SK-N-SH (cell line): Measurements from ENCODE around the gene SOX30. TPM values are rescaled to one million over a fixed set of nuclear protein-coding genes. Genes with fewer than 3 reads are reported as not detected.

ENCODE experiments used
- CTCF ChIA-PET: fragments of 300-600, 350-600 bp; formaldehyde crosslinking; extraction: SDS; loops from one replicate; lab custom pipeline; 2021; lab: Yijun Ruan, JAX
- POLR2A ChIA-PET: fragments of 350-600 bp; sonication (Branson Sonifier 250); formaldehyde crosslinking; extraction: SDS; loops from one replicate; lab custom pipeline; 2020; ENCODE audit warnings: antibody characterized with exemption, inconsistent platforms; lab: Yijun Ruan, JAX
- DNase-seq: peaks from one replicate; pipeline ENCODE4 v3.0.0; 2012
- H2AFZ ChIP-seq: fragments of 200-600 bp; sonication (generic); 2 replicates; pipeline ENCODE4 v1.8.1; 2016; ENCODE audit warnings: antibody characterized with exemption, mild to moderate bottlenecking, low read depth
- H3F3A ChIP-seq: fragments of 200-600 bp; sonication (generic); replicated peaks from 2 replicates; pipeline ENCODE3; 2016; ENCODE audit warnings: antibody characterized with exemption, mild to moderate bottlenecking; ENCODE audit not compliant: insufficient read depth
- H3K27ac ChIP-seq, 2 experiments: fragments of 200-500 bp in 1 of 2; fragments of 200-600 bp in 1 of 2; sonication (Bioruptor generic) in 1 of 2; sonication (generic), shearing (Covaris generic) in 1 of 2; 2 replicates each; pipeline versions ENCODE4 v1.5.1 to v1.6.1; 2014 to 2016; ENCODE audit warnings: low read depth in 2 of 2, inconsistent platforms in 1 of 2, low read length in 1 of 2, mild to moderate bottlenecking in 1 of 2, mixed read lengths in 1 of 2
- H3K27me3 ChIP-seq: fragments of 200-600 bp; sonication (generic), shearing (Covaris generic); 2 replicates; pipeline ENCODE4 v1.6.1; 2016; ENCODE audit warnings: mixed run types; ENCODE audit not compliant: insufficient read depth
- H3K36me3 ChIP-seq, 2 experiments: fragments of 200-500 bp in 1 of 2; fragments of 200-600 bp in 1 of 2; sonication (Bioruptor generic) in 1 of 2; sonication (generic) in 1 of 2; replicated peaks in 1 of 2; 2 replicates each; pipeline versions ENCODE3 to v1.5.1; 2014 to 2016; ENCODE audit warnings: low read length in 1 of 2, mild to moderate bottlenecking in 1 of 2; ENCODE audit not compliant: insufficient read depth in 2 of 2, control insufficient read depth in 1 of 2
- H3K4me1 ChIP-seq, 2 experiments: fragments of 200-500 bp in 1 of 2; fragments of 200-600 bp in 1 of 2; sonication (Bioruptor generic) in 1 of 2; sonication (generic), shearing (Covaris generic) in 1 of 2; 2 replicates each; pipeline versions ENCODE4 v1.5.1 to v1.6.1; 2014 to 2016; ENCODE audit warnings: low read depth in 1 of 2, low read length in 1 of 2, mixed run types in 1 of 2; ENCODE audit not compliant: insufficient read depth in 2 of 2, control insufficient read depth in 1 of 2
- H3K4me2 ChIP-seq: fragments of 200-600 bp; sonication (generic), shearing (Covaris generic); 2 replicates; pipeline ENCODE4 v1.6.1; 2017; ENCODE audit warnings: mixed run types
- H3K4me3 ChIP-seq, 2 experiments: fragments of 200-500 bp in 1 of 2; fragments of 200-600 bp in 1 of 2; sonication (Bioruptor generic) in 1 of 2; sonication (generic), shearing (Covaris generic) in 1 of 2; 2 replicates each; pipeline versions ENCODE4 v1.5.1 to v1.8.1; 2014 to 2016; ENCODE audit warnings: low read depth in 2 of 2, inconsistent platforms in 1 of 2, low read length in 1 of 2, mild to moderate bottlenecking in 1 of 2, mixed read lengths in 1 of 2, moderate library complexity in 1 of 2
- H3K79me2 ChIP-seq: fragments of 200-600 bp; sonication (generic); 2 replicates; pipeline ENCODE4 v1.8.1; 2017; ENCODE audit warnings: mild to moderate bottlenecking; ENCODE audit not compliant: insufficient read depth
- H3K9ac ChIP-seq: fragments of 200-600 bp; sonication (generic); 2 replicates; pipeline ENCODE4 v1.6.1; 2017; ENCODE audit warnings: mixed run types
- H3K9me2 ChIP-seq: fragments of 200-600 bp; sonication (generic); 2 replicates; pipeline ENCODE4 v1.6.1; 2017; ENCODE audit warnings: mixed run types
- H3K9me3 ChIP-seq: fragments of 200-600 bp; sonication (generic); 2 replicates; pipeline ENCODE4 v1.6.1; 2017; ENCODE audit warnings: mixed run types, mild to moderate bottlenecking, moderate library complexity
- H4K20me1 ChIP-seq: fragments of 200-600 bp; sonication (generic); 2 replicates; pipeline ENCODE4 v1.6.1; 2017; ENCODE audit warnings: mild to moderate bottlenecking, mixed run types; ENCODE audit not compliant: insufficient read depth
- IRF3 ChIP-seq: fragments of 150-350 bp; IDR thresholded peaks from 2 replicates; pipeline ENCODE4 v1.6.1; 2016; ENCODE audit warnings: mild to moderate bottlenecking, low read depth, low read length
- NRF1 ChIP-seq: IDR thresholded peaks from 2 replicates; pipeline ENCODE4 v1.6.1; 2012; ENCODE audit warnings: low read depth, mild to moderate bottlenecking, low read length
- POLR2AphosphoS5 ChIP-seq: IDR thresholded peaks from 2 replicates; pipeline ENCODE4 v1.6.1; 2012; ENCODE audit warnings: low read depth, low read length
- RCOR1 ChIP-seq: fragments of 150-350 bp; IDR thresholded peaks from 2 replicates; pipeline ENCODE4 v1.6.1; 2017; ENCODE audit warnings: antibody characterized with exemption, low read length
- RXRA ChIP-seq: IDR thresholded peaks from 2 replicates; pipeline ENCODE4 v1.4.0; 2012; ENCODE audit warnings: low read depth, mild to moderate bottlenecking, borderline replicate concordance
- SIN3A ChIP-seq: IDR thresholded peaks from 2 replicates; pipeline ENCODE4 v1.6.1; 2012; ENCODE audit warnings: low read depth, mild to moderate bottlenecking, low read length, moderate library complexity, borderline replicate concordance
- TAF1 ChIP-seq: IDR thresholded peaks from 2 replicates; pipeline ENCODE4 v1.6.1; 2012; ENCODE audit warnings: low read depth, mild to moderate bottlenecking, low read length, moderate library complexity, borderline replicate concordance
- TCF12 ChIP-seq: IDR thresholded peaks from 2 replicates; pipeline ENCODE4 v1.4.0; 2012
- TEAD4 ChIP-seq: IDR thresholded peaks from 2 replicates; pipeline ENCODE4 v1.4.0; 2012; ENCODE audit warnings: mild to moderate bottlenecking, borderline replicate concordance; ENCODE audit not compliant: insufficient read depth
- WGBS: methylation state at CpG from one replicate; pipeline ENCODE4 v1.1.6; 2017; ENCODE audit warnings: low lambda C conversion rate; 5-methylcytosine and 5-hydroxymethylcytosine counted together
- polyA plus RNA-seq, 3 experiments: library from polyadenylated mRNA; depleted of rRNA; stranded (reverse); fragments of >200 nt; gene quantifications; 2 replicates each; pipeline ENCODE4 v1.2.3, GENCODE V29; 2012
- TF ChIP-seq, protein P1 (sequence below): IDR thresholded peaks from 2 replicates; pipeline ENCODE4 v1.4.0; 2012; ENCODE audit warnings: low read depth, borderline replicate concordance

Gene SOX30
- polyA plus RNA-seq, 1 of the 3 experiments (the other 2 are of a cell fraction) = 0.13 TPM

DNA sequence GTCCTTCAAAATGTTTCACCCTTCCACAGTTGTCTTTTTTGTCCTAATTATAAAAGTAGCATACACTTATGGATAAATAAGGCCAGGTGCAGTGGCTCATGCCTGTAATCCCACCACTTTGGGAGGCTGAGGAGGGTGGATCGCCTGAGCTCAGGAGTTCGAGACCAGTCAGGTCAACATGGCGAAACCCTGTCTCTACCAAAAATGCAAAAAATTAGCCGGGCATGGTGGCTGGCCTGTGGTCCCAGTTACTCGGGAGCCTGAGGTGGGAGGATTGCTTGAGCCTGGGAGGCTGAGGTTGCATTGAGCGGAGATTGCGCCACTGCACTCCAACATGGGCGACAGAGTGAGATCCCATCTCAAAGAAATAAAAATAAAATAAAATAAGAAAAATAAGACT lies 20.7 kb upstream of the SOX30 start:
- Histone ChIP-seq H3F3A (no peaks in the 10 kb centered on the region), H3K4me2 (no peak overlapping the region), H3K4me3 (no peak overlapping the region), H4K20me1 (no peaks in the 10 kb centered on the region), H3K79me2 (no peaks in the 10 kb centered on the region), H3K9me2 (no peaks in the 10 kb centered on the region), H3K27me3 (no peaks in the 10 kb centered on the region), H3K36me3 (no peaks in the 10 kb centered on the region), H3K9ac (no peak overlapping the region), H3K4me1 (no peaks in the 10 kb centered on the region), H2AFZ (no peak overlapping the region), H3K27ac (no peak overlapping the region), H3K9me3 (no peaks in the 10 kb centered on the region)
- 93% methylated on average over 8 of the region's 8 CpGs for WGBS
- ChIA-PET CTCF (no interaction called here), POLR2A (no interaction called here)
- no peak for TF ChIP-seq SIN3A
- TF ChIP-seq TEAD4 = no peak
- TF ChIP-seq, protein P1, sequence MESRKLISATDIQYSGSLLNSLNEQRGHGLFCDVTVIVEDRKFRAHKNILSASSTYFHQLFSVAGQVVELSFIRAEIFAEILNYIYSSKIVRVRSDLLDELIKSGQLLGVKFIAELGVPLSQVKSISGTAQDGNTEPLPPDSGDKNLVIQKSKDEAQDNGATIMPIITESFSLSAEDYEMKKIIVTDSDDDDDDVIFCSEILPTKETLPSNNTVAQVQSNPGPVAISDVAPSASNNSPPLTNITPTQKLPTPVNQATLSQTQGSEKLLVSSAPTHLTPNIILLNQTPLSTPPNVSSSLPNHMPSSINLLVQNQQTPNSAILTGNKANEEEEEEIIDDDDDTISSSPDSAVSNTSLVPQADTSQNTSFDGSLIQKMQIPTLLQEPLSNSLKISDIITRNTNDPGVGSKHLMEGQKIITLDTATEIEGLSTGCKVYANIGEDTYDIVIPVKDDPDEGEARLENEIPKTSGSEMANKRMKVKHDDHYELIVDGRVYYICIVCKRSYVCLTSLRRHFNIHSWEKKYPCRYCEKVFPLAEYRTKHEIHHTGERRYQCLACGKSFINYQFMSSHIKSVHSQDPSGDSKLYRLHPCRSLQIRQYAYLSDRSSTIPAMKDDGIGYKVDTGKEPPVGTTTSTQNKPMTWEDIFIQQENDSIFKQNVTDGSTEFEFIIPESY = no peak
- no peak for TF ChIP-seq TAF1
- DNase-seq = no peak

DNA sequence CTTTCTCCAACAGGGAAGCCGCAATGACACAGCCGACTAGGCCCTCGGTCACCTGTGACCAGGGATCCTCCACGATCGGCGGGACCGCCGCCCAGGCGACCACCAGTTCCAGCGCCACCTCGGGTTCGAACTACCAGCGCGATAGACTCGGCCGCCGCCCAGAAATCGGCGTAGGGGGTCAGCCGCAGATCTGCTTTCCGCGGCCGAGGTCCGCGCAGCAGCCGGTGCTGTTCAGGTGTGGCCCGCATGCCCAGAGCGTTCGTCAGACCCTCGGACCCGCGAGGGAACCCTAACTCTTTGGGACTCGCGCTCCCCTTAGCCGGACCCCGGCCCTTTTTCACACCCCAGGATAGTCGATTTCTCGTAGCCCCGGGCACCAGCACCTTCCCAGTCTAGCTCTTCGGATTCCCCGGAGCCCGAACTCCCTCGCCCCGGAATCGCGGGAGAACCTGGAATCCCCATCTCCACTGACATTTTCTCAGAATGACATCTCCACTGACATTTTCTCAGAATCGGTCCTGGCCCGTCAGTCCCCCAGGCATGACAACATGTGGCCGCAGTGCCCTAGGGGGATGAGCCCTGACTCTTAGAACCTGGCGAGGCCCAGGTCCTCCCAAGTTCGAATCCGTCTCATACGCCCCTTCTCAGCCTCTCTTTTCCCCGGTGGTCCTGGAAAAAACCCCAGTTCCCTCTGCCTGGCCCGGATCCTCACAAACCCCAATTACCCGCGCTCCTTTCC lies 19.5 kb upstream of the SOX30 start:
- no peaks in the 10 kb centered on the region for H3K79me2 ChIP-seq
- no peaks in the 10 kb centered on the region for H3K9me2 ChIP-seq
- H2AFZ ChIP-seq = peak overlapping the region; percentile 78
- peak overlapping the region; percentile 53 to 60 for H3K4me3 ChIP-seq
- TF ChIP-seq NRF1 = no peak
- TF ChIP-seq RCOR1 = no peak
- TF ChIP-seq POLR2AphosphoS5 = no peak
- TF ChIP-seq RXRA = no peak
- no peak for TF ChIP-seq IRF3
- no peak for TF ChIP-seq TCF12
- TF ChIP-seq, all 33 proteins: peak for 0
- no peaks in the 10 kb centered on the region for H3F3A ChIP-seq
- POLR2A ChIA-PET = no interaction called here
- no peaks in the 10 kb centered on the region for H3K4me1 ChIP-seq
- WGBS = 86% methylated on average over 28 of the region's 57 CpGs
- H3K27ac ChIP-seq = no peak overlapping the region
- H3K27me3 ChIP-seq = no peaks in the 10 kb centered on the region
- CTCF ChIA-PET = no interaction called here
- peak overlapping the region; percentile 63; the same call in 1 of the 2 replicates for H3K9ac ChIP-seq
- H3K36me3 ChIP-seq = no peaks in the 10 kb centered on the region
- no peaks in the 10 kb centered on the region for H3K9me3 ChIP-seq
- no peaks in the 10 kb centered on the region for H4K20me1 ChIP-seq
- DNase-seq = no peak
- H3K4me2 ChIP-seq = peak overlapping the region; percentile 59
